ENCODE results near the gene PDE9A. TPM values are rescaled to one million over a fixed set of nuclear protein-coding genes. Genes with fewer than 3 reads are reported as not detected.

PDE9A gene
- total RNA-seq, 4 donors from 2014 or later, result 29.2 to 68.4 (median 40.4) TPM

DNA sequence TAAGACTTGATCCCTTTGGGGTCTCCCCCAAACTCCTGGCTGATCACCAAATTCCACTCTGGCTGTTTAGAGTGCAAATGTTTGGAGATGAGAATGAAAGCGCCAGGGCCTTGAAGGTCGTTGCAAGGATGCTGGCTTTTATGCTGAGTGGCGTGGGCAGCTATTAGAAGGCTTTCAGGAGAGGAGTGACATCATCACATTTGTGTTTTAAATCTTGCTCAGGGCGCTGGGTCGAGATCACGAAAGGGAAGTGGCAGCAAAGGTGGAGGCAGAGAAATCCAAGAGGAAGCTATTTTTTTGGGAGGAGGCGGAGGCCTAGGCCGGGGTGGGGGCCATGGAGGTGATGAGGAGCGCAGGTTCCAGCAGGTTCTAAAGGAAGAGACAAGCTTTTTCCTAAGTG lies 49.3 kb downstream of the PDE9A start:
- WGBS, result 95% methylated on average over 8 of the region's 9 CpGs
- no peak for DNase-seq (ENCODE audit: extremely low spot score)
- intact Hi-C loops (cut with DNase I), result no loop called here
- Histone ChIP-seq H3K4me1 (no peaks in the 10 kb centered on the region), H3K9me3 (no peaks in the 10 kb centered on the region), H3K36me3 (peaks cover 0 to 49% (median 22%) of the 10 kb centered on the region in 4 donors), H3K4me3 (no peak overlapping the region), H3K27ac (replicated peaks in 1 of 4) (no peak overlapping the region), H3K27me3 (no peaks in the 10 kb centered on the region)
- TF ChIP-seq POLR2A (IDR thresholded peaks at IDR 0.05; ENCODE audit: low read depth), result no peak
- no peak for TF ChIP-seq EP300 (IDR thresholded peaks at IDR 0.05)
- no peak for TF ChIP-seq CTCF (IDR thresholded peaks at IDR 0.05)
- TF ChIP-seq POLR2AphosphoS5 (IDR thresholded peaks at IDR 0.05), result no peak

GRCh38 chr21:42703136-42703908 lies 49.9 kb downstream of the PDE9A start:
- H3K9me3 ChIP-seq, result no peaks in the 10 kb centered on the region
- no peaks in the 10 kb centered on the region for H3K4me1 ChIP-seq
- no peak for TF ChIP-seq EP300 (IDR thresholded peaks at IDR 0.05)
- no peak for TF ChIP-seq POLR2A (IDR thresholded peaks at IDR 0.05; ENCODE audit: low read depth)
- TF ChIP-seq POLR2AphosphoS5 (IDR thresholded peaks at IDR 0.05), result no peak
- no peak for TF ChIP-seq CTCF (IDR thresholded peaks at IDR 0.05)
- H3K27ac ChIP-seq (replicated peaks in 1 of 4), result no peak overlapping the region
- intact Hi-C loops (cut with DNase I), result no loop called here
- no peak overlapping the region for H3K4me3 ChIP-seq
- DNase-seq (ENCODE audit: extremely low spot score), result no peak
- H3K36me3 ChIP-seq, result peaks cover 0 to 43% (median 22%) of the 10 kb centered on the region in 4 donors
- no peaks in the 10 kb centered on the region for H3K27me3 ChIP-seq
- 93% methylated on average over 23 of the region's 24 CpGs for WGBS

DNA sequence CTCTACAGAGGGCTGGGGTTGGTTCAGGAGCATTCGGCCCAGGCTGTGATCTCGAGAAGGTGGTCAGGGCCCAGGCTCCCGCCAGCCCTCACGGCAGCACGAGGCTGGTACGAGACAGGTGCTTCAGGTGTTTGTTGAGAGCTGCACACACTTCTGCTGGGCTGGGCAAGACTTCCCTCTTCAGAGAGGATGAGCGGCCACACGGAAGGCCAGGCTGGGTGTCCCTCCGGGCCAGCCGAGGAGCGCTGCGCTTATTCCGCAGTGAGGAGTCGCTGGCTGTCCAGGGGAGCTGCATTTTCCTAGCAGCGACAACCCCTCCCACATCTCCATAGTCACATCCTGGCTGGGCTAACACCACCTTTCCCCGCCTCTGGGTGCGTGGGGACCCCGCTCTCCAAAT lies 50.5 kb downstream of the PDE9A start:
- TF ChIP-seq EP300 (IDR thresholded peaks at IDR 0.05), result no peak
- TF ChIP-seq CTCF (IDR thresholded peaks at IDR 0.05), result no peak
- intact Hi-C loops (cut with DNase I), result no loop called here
- H3K4me1 ChIP-seq, result no peaks in the 10 kb centered on the region
- H3K27ac ChIP-seq (replicated peaks in 1 of 4), result no peak overlapping the region
- no peaks in the 10 kb centered on the region for H3K27me3 ChIP-seq
- H3K4me3 ChIP-seq, result no peak overlapping the region
- H3K9me3 ChIP-seq, result no peaks in the 10 kb centered on the region
- peaks cover 0 to 38% (median 21%) of the 10 kb centered on the region in 4 donors for H3K36me3 ChIP-seq
- WGBS, result 94% methylated on average over 18 of the region's 18 CpGs
- no peak for DNase-seq (ENCODE audit: extremely low spot score)

DNA sequence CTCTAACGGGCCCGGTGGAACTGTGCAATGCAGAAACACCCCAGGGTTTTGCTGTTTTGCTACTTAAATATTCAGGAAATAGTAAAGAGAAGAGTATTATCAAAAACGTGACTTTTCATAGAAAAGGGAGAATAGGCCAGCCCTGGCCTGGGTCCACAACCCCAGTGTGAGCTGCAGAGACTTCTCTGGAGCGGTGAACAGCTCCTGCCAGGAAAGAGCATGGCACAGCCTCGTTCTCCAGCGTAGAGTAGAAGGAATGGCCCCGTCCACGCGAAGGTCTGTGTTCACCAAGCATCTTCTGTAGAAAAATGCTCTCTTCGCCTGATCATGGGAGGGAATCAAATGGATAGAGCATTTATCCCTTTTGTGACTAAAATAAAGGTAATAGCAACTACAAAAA lies 51.4 kb downstream of the PDE9A start:
- 88% methylated on average over 10 of the region's 10 CpGs for WGBS
- no peak overlapping the region for H3K4me3 ChIP-seq

More for the DNA sequence above, 51.4 kb downstream of the PDE9A start:
- H3K27me3 ChIP-seq, result no peaks in the 10 kb centered on the region
- peaks cover 0 to 34% (median 18%) of the 10 kb centered on the region in 4 donors for H3K36me3 ChIP-seq
- H3K9me3 ChIP-seq, result no peaks in the 10 kb centered on the region
- TF ChIP-seq POLR2AphosphoS5 (IDR thresholded peaks at IDR 0.05) (no peak), EP300 (IDR thresholded peaks at IDR 0.05) (no peak), CTCF (IDR thresholded peaks at IDR 0.05) (no peak), POLR2A (IDR thresholded peaks at IDR 0.05; ENCODE audit: low read depth) (no peak)
- no peak for DNase-seq (ENCODE audit: extremely low spot score)
- no peak overlapping the region for H3K27ac ChIP-seq (replicated peaks in 1 of 4)
- no peaks in the 10 kb centered on the region for H3K4me1 ChIP-seq
- intact Hi-C loops (cut with DNase I), result no loop called here

Data from esophagus muscularis mucosa (tissue), 4 donors.